HepG2 (cell line): ENCODE data around the gene WARS2. TPM values are rescaled to one million over a fixed set of nuclear protein-coding genes. Genes with fewer than 3 reads are reported as not detected.

Experiments
- ATF1 ChIP-seq: IDR thresholded peaks from 2 replicates; pipeline ENCODE4 v1.6.1; 2016; ENCODE audit warnings: mild to moderate bottlenecking, control low read depth
- CBX5 ChIP-seq: sonication (generic); formaldehyde crosslinking; IDR thresholded peaks from 2 replicates; pipeline ENCODE4 v1.4.0; 2020; ENCODE audit warnings: missing genetic modification reagents, borderline replicate concordance
- ELF4 ChIP-seq: sonication (generic); formaldehyde crosslinking; IDR thresholded peaks from 2 replicates; pipeline ENCODE4 v1.5.0; 2020; ENCODE audit warnings: missing genetic modification reagents, mild to moderate bottlenecking, moderate library complexity, borderline replicate concordance
- MXD4 ChIP-seq: IDR thresholded peaks from 2 replicates; pipeline ENCODE4 v1.6.1; 2016; ENCODE audit warnings: mild to moderate bottlenecking, missing biosample characterization, missing genetic modification reagents
- NONO ChIP-seq, 2 experiments: fragments of 450-650 bp in 1 of 2; sonication (generic) in 1 of 2; formaldehyde crosslinking in 1 of 2; IDR thresholded peaks in 1 of 2; conservative IDR thresholded peaks in 1 of 2; 2 replicates each; pipeline versions ENCODE4 v1.6.1 to v1.8.0; 2017 to 2022; ENCODE audit warnings: mild to moderate bottlenecking in 1 of 2, missing genetic modification reagents in 1 of 2, moderate library complexity in 1 of 2
- POLR2AphosphoS2 ChIP-seq: IDR thresholded peaks from 2 replicates; pipeline ENCODE4 v1.6.1; 2011; ENCODE audit warnings: low read depth, low read length, improper control_type of control experiment
- RBM22 ChIP-seq: fragments of 200-400 bp; formaldehyde crosslinking; optimal IDR thresholded peaks from 2 replicates; pipeline ENCODE3; 2017; ENCODE audit warnings: mild to moderate bottlenecking, low read length, moderate library complexity
- RBM39 ChIP-seq: fragments of 200-400 bp; formaldehyde crosslinking; IDR thresholded peaks from one replicate; pipeline ENCODE4 v1.6.1; 2018; ENCODE audit warnings: antibody characterized with exemption, mild to moderate bottlenecking, low read depth, low read length; ENCODE audit not compliant: poor library complexity, severe bottlenecking
- TEAD2 ChIP-seq: sonication (generic); formaldehyde crosslinking; IDR thresholded peaks from 2 replicates; pipeline ENCODE4 v1.9.0; 2021; ENCODE audit warnings: missing genetic modification reagents
- YY1 ChIP-seq: IDR thresholded peaks from 2 replicates; pipeline ENCODE4 v1.6.1; 2011; ENCODE audit warnings: low read length, low read depth, moderate library complexity, mild to moderate bottlenecking; ENCODE audit not compliant: insufficient read depth, insufficient replicate concordance
- ZFP1 ChIP-seq: IDR thresholded peaks from 2 replicates; pipeline ENCODE4 v1.6.1; 2016
- ZNF547 ChIP-seq: sonication (generic); formaldehyde crosslinking; IDR thresholded peaks from 2 replicates; pipeline ENCODE4 v1.5.1; 2020; ENCODE audit warnings: mild to moderate bottlenecking, missing genetic modification reagents
- ZNF672 ChIP-seq: sonication (generic); formaldehyde crosslinking; IDR thresholded peaks from 2 replicates; pipeline ENCODE4 v1.8.1; 2022; ENCODE audit warnings: missing genetic modification reagents
- ZNF768 ChIP-seq: sonication (generic); formaldehyde crosslinking; IDR thresholded peaks from 2 replicates; pipeline ENCODE4 v1.4.0; 2020; ENCODE audit warnings: missing genetic modification reagents
- polyA plus RNA-seq, 8 experiments: library from polyadenylated mRNA; depleted of rRNA in 3 of 8; stranded (reverse) in 7 of 8; unstranded in 1 of 8; fragments of >200 nt; fragmentation: Illumina TruSeq in 4 of 8; extraction: Trizol in 4 of 8; gene quantifications; 2 replicates each; pipeline versions ENCODE4 v1.2.1 to v1.2.3, GENCODE V29; 2011 to 2016; ENCODE audit warnings: low read depth in 4 of 8, missing spikeins in 1 of 8, mixed read lengths in 1 of 8; ENCODE audit not compliant: insufficient read depth in 1 of 8
- total RNA-seq, 5 experiments: library from RNA; depleted of rRNA; stranded (reverse); fragments of >200 nt; fragmentation: Illumina TruSeq; extraction: Trizol; gene quantifications; 2 replicates each; pipeline ENCODE4 v1.2.3, GENCODE V29; 2016; ENCODE audit warnings: low read depth in 1 of 5
- TF ChIP-seq, protein P1 (sequence below): sonication (generic); formaldehyde crosslinking; IDR thresholded peaks from 2 replicates; pipeline ENCODE4 v1.4.0; 2020; ENCODE audit warnings: missing genetic modification reagents, borderline replicate concordance
- TF ChIP-seq, protein P2 (sequence below): sonication (generic); formaldehyde crosslinking; IDR thresholded peaks from 2 replicates; pipeline ENCODE4; 2020; ENCODE audit warnings: missing genetic modification reagents, mild to moderate bottlenecking, borderline replicate concordance
- TF ChIP-seq, protein P3 (sequence below): sonication (generic); formaldehyde crosslinking; IDR thresholded peaks from 2 replicates; pipeline ENCODE4 v1.8.0; 2022; ENCODE audit warnings: low read depth, missing genetic modification reagents
- TF ChIP-seq, protein P4 (sequence below): sonication (generic); formaldehyde crosslinking; IDR thresholded peaks from 2 replicates; pipeline ENCODE4 v1.5.0; 2020; ENCODE audit warnings: missing genetic modification reagents
- TF ChIP-seq, protein P5 (sequence below): sonication (generic); formaldehyde crosslinking; IDR thresholded peaks from 2 replicates; pipeline ENCODE4 v1.8.1; 2023; ENCODE audit warnings: mild to moderate bottlenecking, missing genetic modification reagents

The WARS2 gene
- total and polyA plus RNA-seq, 2 of the 13 experiments (the other 11 are each of a cell fraction or from before 2014, with no cell fraction given): 12.4 to 18.8 TPM

DNA sequence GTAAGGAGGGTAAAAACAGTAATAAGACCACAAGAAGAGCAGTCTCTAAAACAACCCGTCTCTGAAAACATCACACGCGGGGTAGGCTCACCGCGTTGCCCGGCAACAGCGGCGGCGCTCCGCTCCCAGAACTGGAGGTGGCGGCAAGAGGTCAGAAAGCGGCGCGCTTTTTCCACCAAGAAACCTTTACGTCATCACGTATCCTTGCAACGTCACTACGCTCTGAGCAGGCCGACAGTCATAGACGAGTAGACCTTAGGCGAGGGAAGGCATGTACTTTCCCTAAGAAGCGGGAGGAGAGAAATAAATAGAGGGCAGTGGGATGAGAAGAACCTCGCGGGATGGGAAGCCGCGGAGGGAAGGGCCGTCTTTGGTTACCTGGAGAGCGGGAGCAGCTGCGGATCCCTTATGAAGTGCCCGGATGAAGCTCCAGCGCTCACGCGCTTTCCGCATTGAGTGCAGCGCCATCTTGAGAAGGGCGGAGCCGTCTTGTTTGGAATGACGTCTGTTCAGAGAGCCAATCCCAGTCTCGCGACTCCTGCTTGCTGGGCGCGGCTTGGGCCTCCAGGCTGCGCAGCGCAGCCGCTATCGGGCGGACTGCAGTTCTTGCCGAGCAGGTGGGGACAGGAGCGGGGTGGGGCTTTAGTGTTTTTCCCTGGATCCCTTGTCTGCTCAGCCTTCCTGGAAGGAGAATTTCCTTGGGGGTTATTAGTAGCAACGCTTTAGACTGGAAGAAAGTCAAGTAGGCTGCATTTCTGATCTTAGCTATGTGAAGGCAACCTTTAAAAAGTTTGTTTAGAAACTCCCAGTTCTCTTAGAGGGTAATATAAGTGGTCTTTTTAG is at the start of gene WARS2 (continued):
- TF ChIP-seq, protein P1, sequence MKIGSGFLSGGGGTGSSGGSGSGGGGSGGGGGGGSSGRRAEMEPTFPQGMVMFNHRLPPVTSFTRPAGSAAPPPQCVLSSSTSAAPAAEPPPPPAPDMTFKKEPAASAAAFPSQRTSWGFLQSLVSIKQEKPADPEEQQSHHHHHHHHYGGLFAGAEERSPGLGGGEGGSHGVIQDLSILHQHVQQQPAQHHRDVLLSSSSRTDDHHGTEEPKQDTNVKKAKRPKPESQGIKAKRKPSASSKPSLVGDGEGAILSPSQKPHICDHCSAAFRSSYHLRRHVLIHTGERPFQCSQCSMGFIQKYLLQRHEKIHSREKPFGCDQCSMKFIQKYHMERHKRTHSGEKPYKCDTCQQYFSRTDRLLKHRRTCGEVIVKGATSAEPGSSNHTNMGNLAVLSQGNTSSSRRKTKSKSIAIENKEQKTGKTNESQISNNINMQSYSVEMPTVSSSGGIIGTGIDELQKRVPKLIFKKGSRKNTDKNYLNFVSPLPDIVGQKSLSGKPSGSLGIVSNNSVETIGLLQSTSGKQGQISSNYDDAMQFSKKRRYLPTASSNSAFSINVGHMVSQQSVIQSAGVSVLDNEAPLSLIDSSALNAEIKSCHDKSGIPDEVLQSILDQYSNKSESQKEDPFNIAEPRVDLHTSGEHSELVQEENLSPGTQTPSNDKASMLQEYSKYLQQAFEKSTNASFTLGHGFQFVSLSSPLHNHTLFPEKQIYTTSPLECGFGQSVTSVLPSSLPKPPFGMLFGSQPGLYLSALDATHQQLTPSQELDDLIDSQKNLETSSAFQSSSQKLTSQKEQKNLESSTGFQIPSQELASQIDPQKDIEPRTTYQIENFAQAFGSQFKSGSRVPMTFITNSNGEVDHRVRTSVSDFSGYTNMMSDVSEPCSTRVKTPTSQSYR: 0 out of 2 replicates have a peak, but pooled peaks have one; percentile 16
- no peak for TF ChIP-seq ZNF768
- no peak for TF ChIP-seq ELF4 (CRISPR knock-in tag)
- TF ChIP-seq TEAD2: no peak
- TF ChIP-seq ATF1 (CRISPR knock-in tag): peak; percentile 97
- no peak for TF ChIP-seq ZFP1 (CRISPR knock-in tag)
- TF ChIP-seq ZNF672 (CRISPR knock-in tag): 0 out of 2 replicates have a peak, but pooled peaks have one; percentile 19
- TF ChIP-seq, protein P2, sequence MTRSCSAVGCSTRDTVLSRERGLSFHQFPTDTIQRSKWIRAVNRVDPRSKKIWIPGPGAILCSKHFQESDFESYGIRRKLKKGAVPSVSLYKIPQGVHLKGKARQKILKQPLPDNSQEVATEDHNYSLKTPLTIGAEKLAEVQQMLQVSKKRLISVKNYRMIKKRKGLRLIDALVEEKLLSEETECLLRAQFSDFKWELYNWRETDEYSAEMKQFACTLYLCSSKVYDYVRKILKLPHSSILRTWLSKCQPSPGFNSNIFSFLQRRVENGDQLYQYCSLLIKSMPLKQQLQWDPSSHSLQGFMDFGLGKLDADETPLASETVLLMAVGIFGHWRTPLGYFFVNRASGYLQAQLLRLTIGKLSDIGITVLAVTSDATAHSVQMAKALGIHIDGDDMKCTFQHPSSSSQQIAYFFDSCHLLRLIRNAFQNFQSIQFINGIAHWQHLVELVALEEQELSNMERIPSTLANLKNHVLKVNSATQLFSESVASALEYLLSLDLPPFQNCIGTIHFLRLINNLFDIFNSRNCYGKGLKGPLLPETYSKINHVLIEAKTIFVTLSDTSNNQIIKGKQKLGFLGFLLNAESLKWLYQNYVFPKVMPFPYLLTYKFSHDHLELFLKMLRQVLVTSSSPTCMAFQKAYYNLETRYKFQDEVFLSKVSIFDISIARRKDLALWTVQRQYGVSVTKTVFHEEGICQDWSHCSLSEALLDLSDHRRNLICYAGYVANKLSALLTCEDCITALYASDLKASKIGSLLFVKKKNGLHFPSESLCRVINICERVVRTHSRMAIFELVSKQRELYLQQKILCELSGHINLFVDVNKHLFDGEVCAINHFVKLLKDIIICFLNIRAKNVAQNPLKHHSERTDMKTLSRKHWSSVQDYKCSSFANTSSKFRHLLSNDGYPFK: peak; percentile 60; the same call in 1 of the 2 replicates
- TF ChIP-seq, protein P3, sequence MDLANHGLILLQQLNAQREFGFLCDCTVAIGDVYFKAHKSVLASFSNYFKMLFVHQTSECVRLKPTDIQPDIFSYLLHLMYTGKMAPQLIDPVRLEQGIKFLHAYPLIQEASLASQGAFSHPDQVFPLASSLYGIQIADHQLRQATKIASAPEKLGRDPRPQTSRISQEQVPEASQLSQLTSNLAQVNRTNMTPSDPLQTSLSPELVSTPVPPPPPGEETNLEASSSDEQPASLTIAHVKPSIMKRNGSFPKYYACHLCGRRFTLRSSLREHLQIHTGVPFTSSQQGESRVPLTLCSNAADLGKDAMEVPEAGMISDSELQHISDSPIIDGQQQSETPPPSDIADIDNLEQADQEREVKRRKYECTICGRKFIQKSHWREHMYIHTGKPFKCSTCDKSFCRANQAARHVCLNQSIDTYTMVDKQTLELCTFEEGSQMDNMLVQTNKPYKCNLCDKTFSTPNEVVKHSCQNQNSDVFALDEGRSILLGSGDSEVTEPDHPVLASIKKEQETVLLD (CRISPR knock-in tag): peak; percentile 48; the same call in 1 of the 2 replicates
- no peak for TF ChIP-seq CBX5 (CRISPR knock-in tag)
- TF ChIP-seq, protein P4, sequence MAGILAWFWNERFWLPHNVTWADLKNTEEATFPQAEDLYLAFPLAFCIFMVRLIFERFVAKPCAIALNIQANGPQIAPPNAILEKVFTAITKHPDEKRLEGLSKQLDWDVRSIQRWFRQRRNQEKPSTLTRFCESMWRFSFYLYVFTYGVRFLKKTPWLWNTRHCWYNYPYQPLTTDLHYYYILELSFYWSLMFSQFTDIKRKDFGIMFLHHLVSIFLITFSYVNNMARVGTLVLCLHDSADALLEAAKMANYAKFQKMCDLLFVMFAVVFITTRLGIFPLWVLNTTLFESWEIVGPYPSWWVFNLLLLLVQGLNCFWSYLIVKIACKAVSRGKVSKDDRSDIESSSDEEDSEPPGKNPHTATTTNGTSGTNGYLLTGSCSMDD: no peak
- peak; percentile 70 for TF ChIP-seq MXD4 (CRISPR knock-in tag)
- 0 out of 2 replicates have a peak, but pooled peaks have one; percentile 55 for TF ChIP-seq POLR2AphosphoS2
- TF ChIP-seq ZNF547 (CRISPR knock-in tag): peak; percentile 61; the same call in 1 of the 2 replicates
- peak; percentile 30 for TF ChIP-seq RBM22
- peak; percentile 96 for TF ChIP-seq YY1
- TF ChIP-seq RBM39: peak; percentile 46
- no peak for TF ChIP-seq NONO (IDR thresholded peaks at IDR 0.05)
- TF ChIP-seq NONO (CRISPR knock-in tag; conservative IDR thresholded peaks at IDR 0.05): peak; percentile 83
- TF ChIP-seq, protein P5, sequence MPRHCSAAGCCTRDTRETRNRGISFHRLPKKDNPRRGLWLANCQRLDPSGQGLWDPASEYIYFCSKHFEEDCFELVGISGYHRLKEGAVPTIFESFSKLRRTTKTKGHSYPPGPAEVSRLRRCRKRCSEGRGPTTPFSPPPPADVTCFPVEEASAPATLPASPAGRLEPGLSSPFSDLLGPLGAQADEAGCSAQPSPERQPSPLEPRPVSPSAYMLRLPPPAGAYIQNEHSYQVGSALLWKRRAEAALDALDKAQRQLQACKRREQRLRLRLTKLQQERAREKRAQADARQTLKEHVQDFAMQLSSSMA: peak; percentile 94
